ENCODE data around the gene SEC61A2. TPM values are rescaled to one million over a fixed set of nuclear protein-coding genes. Genes with fewer than 3 reads are reported as not detected.

SEC61A2 gene
- total and polyA plus RNA-seq, 2 experiments from 2014 or later, result 8.7 to 17.6 TPM

GRCh38 chr10:12091421-12091820, 38.1 kb upstream of the SEC61A2 start:
- Mint-ChIP-seq H3K36me3 (ENCODE audit: low read depth) (peaks cover 82% of the 10 kb centered on the region), H3K4me3 (no peak overlapping the region), H3K27me3 (ENCODE audit: insufficient read depth, low read depth, poor library complexity) (no peaks in the 10 kb centered on the region), H3K4me1 (no peaks in the 10 kb centered on the region), H3K9me3 (no peaks in the 10 kb centered on the region; the same call in 2 of the 3 replicates), H3K27ac (no peak overlapping the region)
- Histone ChIP-seq H3K36me3 (ENCODE audit: insufficient read depth) (peaks cover 61% of the 10 kb centered on the region), H2AFZ (no peak overlapping the region), H3F3A (replicated peaks; ENCODE audit: low read depth) (no peaks in the 10 kb centered on the region), H4K20me1 (replicated peaks; ENCODE audit: insufficient read depth) (no peaks in the 10 kb centered on the region; the same call in 1 of the 2 replicates), H3K9me2 (ENCODE audit: insufficient read depth) (no peaks in the 10 kb centered on the region), H3K27me3 (ENCODE audit: insufficient read depth) (no peaks in the 10 kb centered on the region), H3K4me3 (no peak overlapping the region), H3K79me2 (replicated peaks; ENCODE audit: insufficient read depth) (no peaks in the 10 kb centered on the region), H3K27ac (ENCODE audit: low read depth) (no peak overlapping the region), H3K4me2 (no peak overlapping the region), H3K4me1 (ENCODE audit: insufficient read depth) (no peaks in the 10 kb centered on the region)
- no peak for DNase-seq (ENCODE audit: low spot score)
- no peak for ATAC-seq
- TF ChIP-seq ZNF114 (CRISPR knock-in tag; IDR thresholded peaks at IDR 0.05) (no peak), EZH2phosphoT487 (IDR thresholded peaks at IDR 0.05; ENCODE audit: unreplicated experiment) (no peak), ZNF331 (CRISPR knock-in tag; IDR thresholded peaks at IDR 0.05; ENCODE audit: low read depth) (no peak), ZNF462 (CRISPR knock-in tag; IDR thresholded peaks at IDR 0.05) (no peak), CREB1 (CRISPR knock-in tag; IDR thresholded peaks at IDR 0.05; ENCODE audit: low read depth) (no peak), STAT1 (IDR thresholded peaks at IDR 0.05; ENCODE audit: unreplicated experiment) (no peak), REST (IDR thresholded peaks at IDR 0.05; ENCODE audit: unreplicated experiment) (no peak), POLR2AphosphoS5 (IDR thresholded peaks at IDR 0.05; ENCODE audit: low read depth) (no peak), EZH2 (IDR thresholded peaks at IDR 0.05; ENCODE audit: low read depth, unreplicated experiment) (no peak), JUNB (IDR thresholded peaks at IDR 0.05; ENCODE audit: unreplicated experiment) (no peak), NANOG (IDR thresholded peaks at IDR 0.05; ENCODE audit: borderline replicate concordance) (no peak)
- TF ChIP-seq, protein P1, sequence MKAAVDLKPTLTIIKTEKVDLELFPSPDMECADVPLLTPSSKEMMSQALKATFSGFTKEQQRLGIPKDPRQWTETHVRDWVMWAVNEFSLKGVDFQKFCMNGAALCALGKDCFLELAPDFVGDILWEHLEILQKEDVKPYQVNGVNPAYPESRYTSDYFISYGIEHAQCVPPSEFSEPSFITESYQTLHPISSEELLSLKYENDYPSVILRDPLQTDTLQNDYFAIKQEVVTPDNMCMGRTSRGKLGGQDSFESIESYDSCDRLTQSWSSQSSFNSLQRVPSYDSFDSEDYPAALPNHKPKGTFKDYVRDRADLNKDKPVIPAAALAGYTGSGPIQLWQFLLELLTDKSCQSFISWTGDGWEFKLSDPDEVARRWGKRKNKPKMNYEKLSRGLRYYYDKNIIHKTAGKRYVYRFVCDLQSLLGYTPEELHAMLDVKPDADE (IDR thresholded peaks at IDR 0.05), result no peak
- TF ChIP-seq, protein P2, sequence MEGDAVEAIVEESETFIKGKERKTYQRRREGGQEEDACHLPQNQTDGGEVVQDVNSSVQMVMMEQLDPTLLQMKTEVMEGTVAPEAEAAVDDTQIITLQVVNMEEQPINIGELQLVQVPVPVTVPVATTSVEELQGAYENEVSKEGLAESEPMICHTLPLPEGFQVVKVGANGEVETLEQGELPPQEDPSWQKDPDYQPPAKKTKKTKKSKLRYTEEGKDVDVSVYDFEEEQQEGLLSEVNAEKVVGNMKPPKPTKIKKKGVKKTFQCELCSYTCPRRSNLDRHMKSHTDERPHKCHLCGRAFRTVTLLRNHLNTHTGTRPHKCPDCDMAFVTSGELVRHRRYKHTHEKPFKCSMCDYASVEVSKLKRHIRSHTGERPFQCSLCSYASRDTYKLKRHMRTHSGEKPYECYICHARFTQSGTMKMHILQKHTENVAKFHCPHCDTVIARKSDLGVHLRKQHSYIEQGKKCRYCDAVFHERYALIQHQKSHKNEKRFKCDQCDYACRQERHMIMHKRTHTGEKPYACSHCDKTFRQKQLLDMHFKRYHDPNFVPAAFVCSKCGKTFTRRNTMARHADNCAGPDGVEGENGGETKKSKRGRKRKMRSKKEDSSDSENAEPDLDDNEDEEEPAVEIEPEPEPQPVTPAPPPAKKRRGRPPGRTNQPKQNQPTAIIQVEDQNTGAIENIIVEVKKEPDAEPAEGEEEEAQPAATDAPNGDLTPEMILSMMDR (conservative IDR thresholded peaks at IDR 0.05; ENCODE audit: low read depth in 2 of 2), result no peak

Data from GM23338 (cell line).